Measurements from ENCODE around the gene PNPLA5. TPM values are rescaled to one million over a fixed set of nuclear protein-coding genes. Genes with fewer than 3 reads are reported as not detected.

Gene PNPLA5
- total and polyA plus RNA-seq, 2 donors (not counting 1 experiment from before 2014, with no cell fraction given): 0.33 TPM; not detected in 1

DNA sequence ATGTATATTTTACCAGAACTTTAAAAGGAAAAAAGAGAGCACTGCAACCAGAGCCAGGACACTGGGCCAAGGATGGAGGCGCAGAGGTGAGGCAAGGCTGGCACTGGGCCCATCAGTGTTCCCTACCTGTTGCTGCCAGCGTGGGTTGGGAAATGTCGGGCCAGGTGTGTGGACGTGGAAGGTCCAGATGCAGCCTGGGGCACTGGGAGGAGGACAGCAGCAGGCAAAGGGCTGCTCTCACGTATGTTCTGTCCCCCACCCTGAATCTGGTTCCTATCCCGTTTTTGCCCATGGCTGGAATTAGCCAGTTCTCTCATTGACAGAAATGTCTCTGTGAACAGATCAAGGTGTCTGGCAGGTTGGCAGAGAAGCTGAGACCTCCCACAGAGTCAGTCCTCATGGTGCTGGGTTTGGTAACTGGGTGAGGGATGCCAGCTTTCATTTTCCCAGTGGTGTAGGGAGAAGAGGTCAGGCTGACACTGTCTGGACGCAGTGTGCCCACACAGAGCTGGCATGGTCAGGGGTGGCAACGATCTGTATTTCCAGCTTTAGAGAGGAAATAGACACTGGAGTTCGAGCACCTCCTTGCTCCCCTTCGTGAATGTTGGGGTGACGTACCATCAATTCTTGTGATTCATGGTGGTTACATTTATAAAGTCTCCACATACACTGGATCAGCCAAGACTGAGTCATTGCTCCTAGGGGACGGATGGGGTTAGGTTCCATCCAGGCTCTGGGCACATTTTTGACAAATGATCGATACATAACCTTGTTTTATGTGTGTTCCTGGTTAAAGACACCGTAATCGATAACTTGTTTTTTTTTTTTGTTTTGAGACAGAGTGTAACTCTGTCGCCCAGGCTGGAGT, 27.5 kb upstream of the PNPLA5 start:
- Histone ChIP-seq H3K27ac (ENCODE audit: insufficient read depth, low read length) (no peak overlapping the region), H4K20me1 (ENCODE audit: control insufficient read depth, extremely low read depth, insufficient read depth, low read length) (no peaks in the 10 kb centered on the region), H3K9ac (ENCODE audit: insufficient read depth, low read length) (no peak overlapping the region), H3K4me2 (ENCODE audit: extremely low read depth, insufficient read depth, low read length) (no peak overlapping the region), H3K79me2 (ENCODE audit: control insufficient read depth, insufficient read depth, low read length) (no peaks in the 10 kb centered on the region), H2AFZ (ENCODE audit: low read length) (no peak overlapping the region), H3K27me3 (ENCODE audit: control insufficient read depth, insufficient read depth, low read length) (no peaks in the 10 kb centered on the region), H3K4me3 (replicated peaks in 1 of 4; ENCODE audit: control extremely low read depth in 1 of 4, insufficient read depth in 1 of 4, low read depth in 3 of 4, low read length in 4 of 4) (no peak overlapping the region), H3K9me3 (ENCODE audit: control insufficient read depth, insufficient read depth, low read depth, low read length) (no peaks in the 10 kb centered on the region), H3K36me3 (ENCODE audit: control insufficient read depth, insufficient read depth, low read length) (no peaks in the 10 kb centered on the region), H3K4me1 (ENCODE audit: control insufficient read depth, extremely low read depth, insufficient read depth, low read length) (peaks cover 31% of the 10 kb centered on the region)
- peak; percentile 34 to 76 for DNase-seq (ENCODE audit: low read depth in 2 of 2)
- TF ChIP-seq, protein P1, sequence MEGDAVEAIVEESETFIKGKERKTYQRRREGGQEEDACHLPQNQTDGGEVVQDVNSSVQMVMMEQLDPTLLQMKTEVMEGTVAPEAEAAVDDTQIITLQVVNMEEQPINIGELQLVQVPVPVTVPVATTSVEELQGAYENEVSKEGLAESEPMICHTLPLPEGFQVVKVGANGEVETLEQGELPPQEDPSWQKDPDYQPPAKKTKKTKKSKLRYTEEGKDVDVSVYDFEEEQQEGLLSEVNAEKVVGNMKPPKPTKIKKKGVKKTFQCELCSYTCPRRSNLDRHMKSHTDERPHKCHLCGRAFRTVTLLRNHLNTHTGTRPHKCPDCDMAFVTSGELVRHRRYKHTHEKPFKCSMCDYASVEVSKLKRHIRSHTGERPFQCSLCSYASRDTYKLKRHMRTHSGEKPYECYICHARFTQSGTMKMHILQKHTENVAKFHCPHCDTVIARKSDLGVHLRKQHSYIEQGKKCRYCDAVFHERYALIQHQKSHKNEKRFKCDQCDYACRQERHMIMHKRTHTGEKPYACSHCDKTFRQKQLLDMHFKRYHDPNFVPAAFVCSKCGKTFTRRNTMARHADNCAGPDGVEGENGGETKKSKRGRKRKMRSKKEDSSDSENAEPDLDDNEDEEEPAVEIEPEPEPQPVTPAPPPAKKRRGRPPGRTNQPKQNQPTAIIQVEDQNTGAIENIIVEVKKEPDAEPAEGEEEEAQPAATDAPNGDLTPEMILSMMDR (conservative IDR thresholded peaks at IDR 0.05 in 1 of 2, IDR thresholded peaks at IDR 0.05 in 1 of 2; ENCODE audit: low read depth in 1 of 2, low read length in 2 of 2): no peak
- TF ChIP-seq EZH2 (IDR thresholded peaks at IDR 0.05; ENCODE audit: low read length, missing control alignments): no peak

DNA sequence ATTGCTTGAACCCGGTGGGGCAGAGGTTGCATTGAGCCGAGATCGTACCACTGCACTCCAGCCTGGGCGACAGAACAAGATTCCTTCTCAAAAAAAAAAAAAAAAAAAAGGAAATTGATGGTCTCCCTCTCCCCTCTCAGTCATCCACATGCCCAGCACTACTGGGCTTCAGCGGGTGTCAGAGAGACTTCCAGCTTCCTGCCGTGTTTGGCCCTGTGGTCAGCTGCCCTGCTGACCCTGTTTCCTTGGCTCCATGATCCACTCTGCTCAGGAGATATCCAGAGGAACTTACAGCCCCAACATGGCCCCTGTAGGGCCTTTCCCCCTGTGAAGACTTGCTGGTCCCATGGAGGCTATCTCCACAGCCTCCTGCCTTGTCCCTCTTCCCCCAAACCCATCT, 25.7 kb upstream of the PNPLA5 start:
- Histone ChIP-seq H2AFZ (ENCODE audit: low read length) (no peak overlapping the region), H4K20me1 (ENCODE audit: control insufficient read depth, extremely low read depth, insufficient read depth, low read length) (no peaks in the 10 kb centered on the region), H3K79me2 (ENCODE audit: control insufficient read depth, insufficient read depth, low read length) (no peaks in the 10 kb centered on the region), H3K4me3 (replicated peaks in 1 of 4; ENCODE audit: control extremely low read depth in 1 of 4, insufficient read depth in 1 of 4, low read depth in 3 of 4, low read length in 4 of 4) (no peak overlapping the region), H3K9ac (ENCODE audit: insufficient read depth, low read length) (no peak overlapping the region), H3K27ac (ENCODE audit: insufficient read depth, low read length) (no peak overlapping the region), H3K36me3 (ENCODE audit: control insufficient read depth, insufficient read depth, low read length) (no peaks in the 10 kb centered on the region), H3K27me3 (ENCODE audit: control insufficient read depth, insufficient read depth, low read length) (no peaks in the 10 kb centered on the region), H3K4me2 (ENCODE audit: extremely low read depth, insufficient read depth, low read length) (no peak overlapping the region), H3K4me1 (ENCODE audit: control insufficient read depth, extremely low read depth, insufficient read depth, low read length) (peaks cover 26% of the 10 kb centered on the region), H3K9me3 (ENCODE audit: control insufficient read depth, insufficient read depth, low read depth, low read length) (no peaks in the 10 kb centered on the region)
- DNase-seq (ENCODE audit: low read depth in 2 of 2): peak in 1 of 2 donors; percentile 6
- TF ChIP-seq EZH2 (IDR thresholded peaks at IDR 0.05; ENCODE audit: low read length, missing control alignments): no peak
- TF ChIP-seq, protein P1 (conservative IDR thresholded peaks at IDR 0.05 in 1 of 2, IDR thresholded peaks at IDR 0.05 in 1 of 2; ENCODE audit: low read depth in 1 of 2, low read length in 2 of 2): no peak

DNA sequence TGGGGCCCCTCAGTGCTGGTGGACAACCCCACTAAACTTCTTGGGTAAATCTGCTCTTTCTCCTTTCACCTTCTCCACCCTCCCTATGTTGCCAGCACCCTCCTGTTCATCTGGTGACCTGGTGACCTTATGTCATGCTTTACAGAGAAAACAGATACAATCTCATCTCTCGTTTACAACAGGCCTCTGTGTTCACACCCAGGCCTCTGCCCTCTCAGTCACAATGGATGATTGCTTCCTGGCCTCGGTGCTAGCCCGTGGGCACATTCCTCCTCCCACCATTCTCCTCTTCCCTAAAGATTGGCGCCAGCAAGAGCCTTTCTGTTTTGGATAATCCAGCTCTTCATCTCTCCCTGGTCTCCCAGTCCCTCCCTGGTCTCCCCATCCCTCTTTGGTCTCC, 19.5 kb upstream of the PNPLA5 start:
- no peaks in the 10 kb centered on the region for H3K79me2 ChIP-seq (ENCODE audit: control insufficient read depth, insufficient read depth, low read length)
- no peak overlapping the region for H3K27ac ChIP-seq (ENCODE audit: insufficient read depth, low read length)
- no peak overlapping the region for H3K4me2 ChIP-seq (ENCODE audit: extremely low read depth, insufficient read depth, low read length)
- H3K4me3 ChIP-seq (replicated peaks in 1 of 4; ENCODE audit: control extremely low read depth in 1 of 4, insufficient read depth in 1 of 4, low read depth in 3 of 4, low read length in 4 of 4): no peak overlapping the region
- H2AFZ ChIP-seq (ENCODE audit: low read length): no peak overlapping the region
- no peaks in the 10 kb centered on the region for H4K20me1 ChIP-seq (ENCODE audit: control insufficient read depth, extremely low read depth, insufficient read depth, low read length)
- no peak for TF ChIP-seq EZH2 (IDR thresholded peaks at IDR 0.05; ENCODE audit: low read length, missing control alignments)
- H3K27me3 ChIP-seq (ENCODE audit: control insufficient read depth, insufficient read depth, low read length): peaks cover 12% of the 10 kb centered on the region
- DNase-seq (ENCODE audit: low read depth in 2 of 2): no peak
- no peak overlapping the region for H3K9ac ChIP-seq (ENCODE audit: insufficient read depth, low read length)
- H3K36me3 ChIP-seq (ENCODE audit: control insufficient read depth, insufficient read depth, low read length): no peaks in the 10 kb centered on the region
- H3K9me3 ChIP-seq (ENCODE audit: control insufficient read depth, insufficient read depth, low read depth, low read length): no peaks in the 10 kb centered on the region
- H3K4me1 ChIP-seq (ENCODE audit: control insufficient read depth, extremely low read depth, insufficient read depth, low read length): peaks cover 3% of the 10 kb centered on the region

All from fibroblast of lung (primary cell).